ENCODE measurements around the gene TBC1D22B.
"Not testable (repeated sequence)": the region's sequence is repeated elsewhere in the genome, so short reads cannot be mapped to it uniquely, and the experiment has no call there.

The TBC1D22B gene

GRCh38 chr6:37340639-37340943 lies 83.0 kb downstream of the TBC1D22B start:
- DNase-seq (ENCODE audit: low read depth) = no peak
- no peak overlapping the region for H3K4me3 ChIP-seq (ENCODE audit: low read depth, low read length)

GRCh38 chr6:37343248-37343647 lies 85.7 kb downstream of the TBC1D22B start:
- no peak overlapping the region for H3K4me3 ChIP-seq (ENCODE audit: low read depth, low read length)
- no peak for DNase-seq (ENCODE audit: low read depth)

GRCh38 chr6:37344308-37344707 lies 86.7 kb downstream of the TBC1D22B start:
- H3K4me3 ChIP-seq (ENCODE audit: low read depth, low read length) = no peak overlapping the region
- no peak for DNase-seq (ENCODE audit: low read depth)

- DNase-seq (ENCODE audit: low read depth); H3K4me3 ChIP-seq (ENCODE audit: low read depth, low read length): not testable (repeated sequence)
Measured at GRCh38 chr6:37345804-37346203, 88.2 kb downstream of the TBC1D22B start.

GRCh38 chr6:37347177-37347576 lies 89.6 kb downstream of the TBC1D22B start:
- no peak overlapping the region for H3K4me3 ChIP-seq (ENCODE audit: low read depth, low read length)
- no peak for DNase-seq (ENCODE audit: low read depth)

GRCh38 chr6:37347670-37348111 lies 90.1 kb downstream of the TBC1D22B start:
- no peak for DNase-seq (ENCODE audit: low read depth)

GRCh38 chr6:37351027-37351426 lies 93.5 kb downstream of the TBC1D22B start:
- H3K4me3 ChIP-seq (ENCODE audit: low read depth, low read length) = no peak overlapping the region
- no peak for DNase-seq (ENCODE audit: low read depth)

More at GRCh38 chr6:37347670-37348111, 90.1 kb downstream of the TBC1D22B start:
- no peak overlapping the region for H3K4me3 ChIP-seq (ENCODE audit: low read depth, low read length)

GRCh38 chr6:37352384-37352783 lies 94.8 kb downstream of the TBC1D22B start:
- DNase-seq (ENCODE audit: low read depth) = no peak
- no peak overlapping the region for H3K4me3 ChIP-seq (ENCODE audit: low read depth, low read length)

- peak; percentile 60 for DNase-seq (ENCODE audit: low read depth)
- peak within 1 kb of the TSS; percentile 93 for H3K4me3 ChIP-seq (ENCODE audit: low read depth, low read length)
Measured at GRCh38 chr6:37353761-37354525, 96.4 kb downstream of the TBC1D22B start, which contains the start of gene RNF8. TSS of gene RNF8 (plus strand) at chr6:37353983. CDS start at chr6:37354165, 182 bp downstream.

GRCh38 chr6:37354526-37355384 lies 97.2 kb downstream of the TBC1D22B start:
- DNase-seq (ENCODE audit: low read depth) = no peak

GRCh38 chr6:37357288-37357687 lies 99.7 kb downstream of the TBC1D22B start:
- no peak for DNase-seq (ENCODE audit: low read depth)
- no peak overlapping the region for H3K4me3 ChIP-seq (ENCODE audit: low read depth, low read length)

More at GRCh38 chr6:37354526-37355384, 97.2 kb downstream of the TBC1D22B start:
- H3K4me3 ChIP-seq (ENCODE audit: low read depth, low read length) = peak overlapping the region; percentile 93

- no peak for DNase-seq (ENCODE audit: low read depth)
Measured at GRCh38 chr6:37357860-37358259, 100.3 kb downstream of the TBC1D22B start.

GRCh38 chr6:37359039-37359438 lies 101.5 kb downstream of the TBC1D22B start:
- no peak overlapping the region for H3K4me3 ChIP-seq (ENCODE audit: low read depth, low read length)
- no peak for DNase-seq (ENCODE audit: low read depth)

More at GRCh38 chr6:37357860-37358259, 100.3 kb downstream of the TBC1D22B start:
- H3K4me3 ChIP-seq (ENCODE audit: low read depth, low read length) = no peak overlapping the region

GRCh38 chr6:37362101-37362828 lies 104.7 kb downstream of the TBC1D22B start:
- H3K4me3 ChIP-seq (ENCODE audit: low read depth, low read length) = no peak overlapping the region
- DNase-seq (ENCODE audit: low read depth) = no peak

- no peak overlapping the region for H3K4me3 ChIP-seq (ENCODE audit: low read depth, low read length)
- no peak for DNase-seq (ENCODE audit: low read depth)
Measured at GRCh38 chr6:37365791-37366190, 108.2 kb downstream of the TBC1D22B start.

- H3K4me3 ChIP-seq (ENCODE audit: low read depth, low read length) = no peak overlapping the region
- no peak for DNase-seq (ENCODE audit: low read depth)
Measured at GRCh38 chr6:37366910-37367309, 109.3 kb downstream of the TBC1D22B start.

- DNase-seq (ENCODE audit: low read depth) = no peak
- no peak overlapping the region for H3K4me3 ChIP-seq (ENCODE audit: low read depth, low read length)
Measured at GRCh38 chr6:37368961-37369320, 111.4 kb downstream of the TBC1D22B start.

GRCh38 chr6:37369321-37370201 lies 112.0 kb downstream of the TBC1D22B start:
- DNase-seq (ENCODE audit: low read depth) = no peak
- H3K4me3 ChIP-seq (ENCODE audit: low read depth, low read length) = no peak overlapping the region

Measured in skeletal muscle cell (primary cell).